ENCODE data around the gene NTRK2.

NTRK2 gene

DNA sequence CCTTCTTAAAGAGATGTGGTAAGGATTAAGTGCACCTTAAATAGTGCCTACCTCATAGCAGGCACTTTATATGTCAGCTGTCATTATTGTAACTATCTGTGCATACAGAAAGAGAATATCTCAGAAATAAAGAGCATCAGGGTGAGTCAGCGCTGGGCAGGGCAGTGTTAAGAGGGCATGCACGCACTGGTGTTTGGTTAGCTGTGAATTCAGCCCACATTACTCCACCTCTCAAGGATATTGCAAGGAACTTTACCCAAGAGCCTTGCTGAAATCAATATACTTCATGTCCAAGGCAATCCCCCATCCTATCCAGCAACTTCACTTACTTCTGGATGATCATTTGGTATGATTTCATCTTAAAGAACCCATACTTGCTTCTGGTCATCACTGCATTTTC, 300.9 kb downstream of the NTRK2 start:
- Mint-ChIP-seq H3K4me3 (no peak overlapping the region), H3K9me3 (no peaks in the 10 kb centered on the region), H3K27me3 (peaks cover 35% of the 10 kb centered on the region), H3K4me1 (no peaks in the 10 kb centered on the region), H3K27ac (no peak overlapping the region)
- ATAC-seq (no peak), DNase-seq (no peak)

DNA sequence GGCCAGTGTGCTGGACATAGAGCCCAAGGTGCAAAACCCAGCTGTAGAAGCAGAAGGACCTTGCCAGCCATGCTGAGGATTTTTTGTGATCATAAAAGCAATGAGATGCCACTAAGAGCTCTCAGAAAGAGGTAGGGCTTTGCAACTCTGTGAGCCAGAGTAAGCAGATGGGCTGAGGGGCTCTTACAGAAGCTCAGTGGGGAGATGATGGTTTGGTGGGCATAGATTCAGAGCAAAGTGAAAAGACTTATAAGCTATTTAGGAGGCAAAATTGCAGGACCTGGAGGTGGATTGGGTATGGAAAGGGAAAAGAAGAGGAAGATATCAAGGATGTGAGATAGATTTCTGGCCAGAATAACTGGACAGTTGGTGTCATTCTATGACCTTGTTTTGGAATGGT, 302.0 kb downstream of the NTRK2 start:
- DNase-seq (no peak), ATAC-seq (no peak)
- Mint-ChIP-seq H3K9me3 (no peaks in the 10 kb centered on the region), H3K4me1 (no peaks in the 10 kb centered on the region), H3K27ac (no peak overlapping the region), H3K27me3 (peaks cover 35% of the 10 kb centered on the region), H3K4me3 (no peak overlapping the region)

DNA sequence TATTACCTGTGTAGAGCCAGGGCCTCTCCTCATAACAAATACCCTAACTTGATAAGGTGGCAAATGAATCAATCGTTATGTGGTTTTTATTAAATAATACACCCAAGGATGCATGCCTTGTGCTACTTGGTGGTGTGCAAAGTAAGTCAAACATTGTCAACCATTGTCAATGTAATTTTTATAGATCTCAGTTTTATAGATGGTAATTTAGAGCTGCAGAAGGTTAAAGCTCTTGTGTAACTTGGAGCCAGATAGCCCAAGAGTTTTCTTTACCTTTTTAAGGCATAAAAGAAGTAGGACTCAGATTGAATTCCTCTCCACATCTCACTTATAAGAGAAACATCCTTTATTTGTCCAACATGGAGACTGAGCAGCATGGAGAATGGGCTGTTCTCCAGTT, 304.7 kb downstream of the NTRK2 start:
- no peak for DNase-seq
- ATAC-seq, result no peak
- Mint-ChIP-seq H3K27ac (no peak overlapping the region), H3K4me3 (no peak overlapping the region), H3K27me3 (peaks cover 26% of the 10 kb centered on the region), H3K4me1 (no peaks in the 10 kb centered on the region), H3K9me3 (peaks cover 0 to 4% of the 10 kb centered on the region in 2 donors)

DNA sequence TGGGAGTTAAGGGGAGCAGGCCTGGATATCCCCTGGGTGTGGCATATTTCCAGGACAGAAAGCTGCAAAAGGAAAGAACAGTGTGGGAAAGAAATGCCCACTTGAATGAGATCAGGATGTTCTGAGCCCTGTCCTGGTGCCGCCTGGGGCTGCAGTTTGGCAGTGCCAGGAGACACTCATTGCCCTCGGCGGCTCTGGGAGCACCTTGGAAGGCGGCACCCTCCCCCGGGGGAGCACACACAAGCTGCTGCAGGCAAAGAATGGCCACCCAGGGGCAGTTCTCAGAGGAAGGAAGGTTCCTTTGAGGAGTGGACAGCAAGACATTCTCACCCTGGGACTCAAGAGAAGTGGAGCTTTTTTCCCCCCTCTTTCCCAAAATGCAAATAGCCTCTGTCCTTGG, 305.3 kb downstream of the NTRK2 start:
- peaks cover 0 to 5% of the 10 kb centered on the region in 2 donors for H3K9me3 Mint-ChIP-seq
- ATAC-seq (no peak), DNase-seq (no peak)
- H3K4me1 Mint-ChIP-seq, result no peaks in the 10 kb centered on the region
- no peak overlapping the region for H3K27ac Mint-ChIP-seq
- H3K27me3 Mint-ChIP-seq, result peaks cover 26% of the 10 kb centered on the region
- no peak overlapping the region for H3K4me3 Mint-ChIP-seq

DNA sequence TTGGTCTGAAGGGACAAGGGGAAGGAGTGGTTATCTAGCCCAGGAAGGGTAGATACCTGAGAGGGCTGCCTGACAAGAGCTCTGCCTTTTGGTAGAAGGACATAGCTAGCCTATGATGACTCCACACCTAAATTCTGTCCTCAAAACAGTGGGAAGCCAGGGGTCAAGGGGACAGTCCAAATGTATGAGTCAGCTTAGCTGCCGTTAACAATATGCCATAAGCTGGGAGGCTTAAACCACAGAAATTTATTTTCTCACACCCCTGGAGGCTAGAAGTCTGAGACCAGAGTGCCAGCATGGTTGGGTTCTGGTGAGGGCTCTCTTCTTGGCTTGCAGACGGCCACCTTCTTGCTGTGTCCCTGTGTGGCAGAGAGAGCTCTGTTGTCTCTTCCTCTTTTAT, 306.4 kb downstream of the NTRK2 start:
- ATAC-seq (no peak), DNase-seq (no peak)
- Mint-ChIP-seq H3K4me3 (no peak overlapping the region), H3K4me1 (no peaks in the 10 kb centered on the region), H3K27me3 (peaks cover 24% of the 10 kb centered on the region), H3K9me3 (peaks cover 0 to 5% of the 10 kb centered on the region in 2 donors), H3K27ac (no peak overlapping the region)

DNA sequence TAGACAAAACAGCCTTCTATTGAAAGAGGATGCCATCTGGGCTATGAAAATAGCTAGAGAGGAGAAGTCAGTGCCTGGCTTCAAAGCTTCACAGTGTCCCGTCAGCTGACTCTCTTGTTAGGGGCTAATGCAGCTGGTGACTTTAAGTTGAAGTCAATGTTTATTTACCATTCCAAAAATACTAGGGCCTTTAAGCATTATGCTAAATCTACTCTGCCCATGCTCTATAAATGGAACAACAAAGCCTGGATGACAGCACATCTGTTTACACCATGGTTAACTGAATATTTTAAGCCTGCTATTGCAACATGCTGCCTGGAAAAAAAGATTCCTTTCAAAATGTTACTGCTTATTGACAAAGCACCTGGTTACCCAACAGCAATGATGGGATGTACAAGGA, 309.1 kb downstream of the NTRK2 start:
- no peaks in the 10 kb centered on the region for H3K4me1 Mint-ChIP-seq
- no peak overlapping the region for H3K4me3 Mint-ChIP-seq
- no peak overlapping the region for H3K27ac Mint-ChIP-seq
- ATAC-seq, result no peak
- H3K27me3 Mint-ChIP-seq, result peaks cover 12% of the 10 kb centered on the region
- peaks cover 0 to 5% of the 10 kb centered on the region in 2 donors for H3K9me3 Mint-ChIP-seq
- no peak for DNase-seq

DNA sequence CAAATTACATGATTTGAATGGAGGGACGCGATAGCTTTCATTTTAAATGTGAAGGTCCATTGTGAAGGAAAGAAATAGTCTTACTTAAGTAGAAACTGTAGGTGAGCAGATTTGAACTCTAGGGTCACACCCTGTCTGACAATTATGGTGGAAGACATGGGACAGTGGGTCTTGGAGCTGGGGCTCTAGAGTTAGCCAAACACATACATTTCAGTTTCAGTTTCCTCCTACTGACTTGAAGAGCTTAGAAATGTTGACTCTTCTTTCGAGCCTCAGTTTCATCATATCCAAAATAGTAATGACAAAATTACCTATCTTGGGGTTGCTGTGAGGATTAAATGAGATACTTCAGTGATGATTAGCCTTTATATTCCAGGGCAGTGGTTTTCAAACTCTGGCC, 314.2 kb downstream of the NTRK2 start:
- H3K27ac Mint-ChIP-seq, result peak overlapping the region in 1 of 2 donors; percentile 27
- ATAC-seq (no peak), DNase-seq (no peak)
- H3K4me3 Mint-ChIP-seq, result no peak overlapping the region
- H3K27me3 Mint-ChIP-seq, result peaks cover 8% of the 10 kb centered on the region
- H3K9me3 Mint-ChIP-seq, result peaks cover 5 to 7% of the 10 kb centered on the region in 2 donors
- no peaks in the 10 kb centered on the region for H3K4me1 Mint-ChIP-seq

DNA sequence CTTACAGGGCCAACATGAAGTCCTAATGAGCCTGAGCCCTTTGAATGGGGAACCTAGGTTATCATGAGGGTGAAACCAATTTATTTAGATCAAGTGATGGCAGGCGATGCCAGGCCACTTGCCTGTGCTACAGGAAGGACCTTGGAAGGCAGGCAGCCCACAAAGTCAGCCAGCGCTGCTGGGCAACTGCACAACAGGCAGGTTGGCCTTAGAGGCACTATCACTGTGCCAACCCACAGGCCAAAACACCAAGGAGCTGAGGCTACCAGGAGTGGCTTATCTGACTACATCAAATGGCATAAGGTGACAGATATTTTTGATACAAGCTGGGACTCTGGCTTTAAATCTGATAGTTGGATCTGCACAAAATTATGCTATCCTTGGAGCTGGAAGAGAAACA, 319.1 kb downstream of the NTRK2 start:
- ATAC-seq (no peak), DNase-seq (no peak)
- Mint-ChIP-seq H3K4me3 (no peak overlapping the region), H3K27me3 (peaks cover 14% of the 10 kb centered on the region), H3K27ac (no peak overlapping the region), H3K4me1 (no peaks in the 10 kb centered on the region), H3K9me3 (peaks cover 0 to 7% of the 10 kb centered on the region in 2 donors)

DNA sequence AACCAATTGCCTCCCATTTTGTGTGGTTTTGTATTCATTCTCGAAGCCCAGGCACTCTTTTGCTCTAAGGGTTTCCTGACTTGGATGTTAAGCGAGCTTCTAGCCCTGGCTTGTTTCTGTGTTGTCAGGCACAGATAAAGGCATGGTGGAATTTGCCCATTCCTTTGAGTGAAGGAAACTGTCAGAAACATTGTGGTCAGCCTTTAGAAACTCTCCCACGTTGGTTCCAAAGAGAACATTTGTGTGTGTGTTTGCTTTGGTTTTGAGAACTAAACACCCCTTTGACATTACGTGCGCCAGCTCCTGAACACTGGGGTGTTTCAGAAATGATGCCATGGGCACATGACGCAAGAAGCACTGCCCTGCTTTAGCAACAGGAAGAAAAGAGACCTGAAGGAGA, 320.9 kb downstream of the NTRK2 start:
- H3K27ac Mint-ChIP-seq, result no peak overlapping the region
- H3K4me3 Mint-ChIP-seq, result no peak overlapping the region
- DNase-seq (no peak), ATAC-seq (no peak)
- H3K9me3 Mint-ChIP-seq, result peaks cover 0 to 7% of the 10 kb centered on the region in 2 donors
- no peaks in the 10 kb centered on the region for H3K4me1 Mint-ChIP-seq
- peaks cover 23% of the 10 kb centered on the region for H3K27me3 Mint-ChIP-seq

DNA sequence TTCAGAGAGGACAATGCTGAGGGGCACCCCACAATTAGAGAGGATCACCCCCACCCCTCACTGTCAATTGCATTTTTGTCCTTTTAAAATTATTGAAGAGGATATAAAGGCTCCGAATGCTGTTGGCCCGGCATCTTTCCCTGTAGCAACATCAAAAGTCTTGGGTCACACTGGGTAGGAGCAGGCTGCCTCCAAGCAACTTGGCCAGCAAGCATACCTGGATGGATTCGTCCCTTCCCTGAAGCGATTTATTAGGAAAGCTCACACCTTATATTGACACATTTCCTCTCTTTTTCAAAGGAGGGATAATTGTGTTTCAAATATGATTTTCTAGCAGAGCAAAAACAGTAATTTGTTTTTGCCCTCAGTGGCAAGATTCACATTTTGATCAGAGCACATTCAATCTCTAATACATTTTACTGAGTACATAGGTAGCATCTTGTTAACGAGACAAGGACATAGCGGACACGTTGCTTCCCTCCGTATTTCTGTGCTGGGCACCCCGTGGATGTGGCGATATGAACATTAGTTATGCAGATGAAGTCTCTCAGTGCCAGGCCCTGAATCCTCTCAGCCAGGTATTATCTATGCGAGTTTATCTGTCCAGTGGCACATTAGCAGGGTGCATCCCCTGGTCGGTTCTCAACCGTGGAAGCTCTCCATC, 321.5 kb downstream of the NTRK2 start:
- H3K9me3 Mint-ChIP-seq, result peaks cover 0 to 7% of the 10 kb centered on the region in 2 donors
- peaks cover 23% of the 10 kb centered on the region for H3K27me3 Mint-ChIP-seq
- H3K4me3 Mint-ChIP-seq, result no peak overlapping the region
- no peak overlapping the region for H3K27ac Mint-ChIP-seq
- DNase-seq, result no peak
- no peaks in the 10 kb centered on the region for H3K4me1 Mint-ChIP-seq
- no peak for ATAC-seq

DNA sequence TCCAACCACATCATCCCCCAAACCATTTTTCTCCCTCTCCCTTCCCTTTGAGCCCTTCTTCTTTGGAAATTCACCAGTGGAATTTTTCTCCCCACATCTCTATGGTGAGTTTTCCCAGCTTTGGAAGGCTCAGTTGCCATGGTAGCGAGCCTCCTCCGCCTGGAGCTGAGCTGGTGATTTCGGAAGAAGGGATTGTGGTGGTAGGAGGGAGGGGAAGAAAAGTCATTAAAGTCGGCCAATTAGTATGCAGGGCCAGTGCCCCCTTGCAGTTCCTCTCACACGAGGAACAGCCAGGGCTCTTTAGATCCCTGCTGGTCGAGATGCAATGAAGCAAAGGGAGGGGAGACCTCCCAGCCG, 322.0 kb downstream of the NTRK2 start:
- Mint-ChIP-seq H3K4me1 (no peaks in the 10 kb centered on the region), H3K27me3 (peaks cover 23% of the 10 kb centered on the region), H3K4me3 (no peak overlapping the region), H3K9me3 (peaks cover 0 to 7% of the 10 kb centered on the region in 2 donors), H3K27ac (no peak overlapping the region)
- ATAC-seq (no peak), DNase-seq (no peak)

DNA sequence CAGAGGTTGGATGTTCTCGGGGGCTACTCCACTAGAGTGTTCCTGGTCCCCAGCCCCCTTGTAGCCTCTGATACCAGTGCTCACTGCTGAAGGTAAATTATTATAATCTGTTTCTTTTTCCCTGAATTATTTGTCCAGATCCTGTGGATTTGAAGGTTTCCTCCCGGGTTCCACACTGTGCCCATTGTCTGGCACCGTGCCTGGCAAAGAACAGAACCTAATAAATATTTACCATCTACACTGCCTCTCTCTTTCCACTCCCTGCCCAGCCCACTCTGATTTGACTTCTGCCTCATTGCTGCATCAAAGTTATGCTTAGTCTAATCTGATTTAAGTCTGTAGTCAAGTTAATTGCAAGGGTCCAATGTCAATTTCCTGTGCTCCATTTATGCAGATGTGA, 322.9 kb downstream of the NTRK2 start:
- H3K27ac Mint-ChIP-seq, result no peak overlapping the region
- peaks cover 28% of the 10 kb centered on the region for H3K27me3 Mint-ChIP-seq
- DNase-seq (no peak), ATAC-seq (no peak)
- H3K4me1 Mint-ChIP-seq, result no peaks in the 10 kb centered on the region
- peaks cover 0 to 7% of the 10 kb centered on the region in 2 donors for H3K9me3 Mint-ChIP-seq
- no peak overlapping the region for H3K4me3 Mint-ChIP-seq

DNA sequence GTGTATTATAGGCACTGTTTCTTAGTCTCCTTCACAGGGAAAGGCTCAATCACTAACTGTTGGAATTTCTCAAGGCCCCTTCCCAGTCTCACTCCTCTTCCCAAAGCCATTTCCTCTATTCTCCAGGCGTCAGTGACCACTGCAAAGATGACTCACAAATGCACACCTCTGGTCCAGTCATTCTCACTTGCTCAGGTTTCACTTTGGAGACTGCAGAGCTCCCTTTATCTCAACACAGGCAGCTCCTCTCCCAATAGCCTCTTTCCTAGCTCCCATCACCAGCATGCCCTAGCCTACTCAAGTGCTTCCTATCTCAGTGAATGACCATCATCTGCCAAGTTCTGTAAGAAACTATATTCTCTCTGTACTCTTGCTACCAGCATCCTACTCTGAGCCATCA, 323.6 kb downstream of the NTRK2 start:
- Mint-ChIP-seq H3K27me3 (peaks cover 27% of the 10 kb centered on the region), H3K4me3 (no peak overlapping the region), H3K27ac (no peak overlapping the region), H3K9me3 (peaks cover 0 to 2% of the 10 kb centered on the region in 2 donors), H3K4me1 (no peaks in the 10 kb centered on the region)
- no peak for ATAC-seq
- DNase-seq, result no peak

DNA sequence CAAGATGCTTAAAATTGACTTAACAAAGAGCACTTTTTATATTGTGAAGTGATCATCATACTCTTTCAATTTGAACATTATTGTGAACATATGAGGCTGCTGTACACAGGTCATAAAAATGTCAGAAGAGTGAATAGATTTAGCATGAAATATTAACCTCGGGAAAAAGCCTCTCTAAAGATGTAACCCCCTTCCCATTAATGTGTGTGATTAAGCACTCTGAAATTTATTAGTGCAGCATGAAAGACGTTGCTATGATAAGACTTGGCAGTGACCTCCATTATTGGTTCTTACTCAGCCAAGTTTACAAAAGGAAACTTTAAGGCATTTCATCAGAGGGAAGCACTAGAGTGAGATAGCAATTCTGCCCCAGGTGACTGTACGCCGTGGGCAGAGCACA, 326.5 kb downstream of the NTRK2 start:
- ATAC-seq (no peak), DNase-seq (no peak)
- Mint-ChIP-seq H3K4me1 (no peaks in the 10 kb centered on the region), H3K4me3 (no peak overlapping the region), H3K27me3 (peaks cover 25% of the 10 kb centered on the region), H3K27ac (no peak overlapping the region), H3K9me3 (peaks cover 0 to 2% of the 10 kb centered on the region in 2 donors)

DNA sequence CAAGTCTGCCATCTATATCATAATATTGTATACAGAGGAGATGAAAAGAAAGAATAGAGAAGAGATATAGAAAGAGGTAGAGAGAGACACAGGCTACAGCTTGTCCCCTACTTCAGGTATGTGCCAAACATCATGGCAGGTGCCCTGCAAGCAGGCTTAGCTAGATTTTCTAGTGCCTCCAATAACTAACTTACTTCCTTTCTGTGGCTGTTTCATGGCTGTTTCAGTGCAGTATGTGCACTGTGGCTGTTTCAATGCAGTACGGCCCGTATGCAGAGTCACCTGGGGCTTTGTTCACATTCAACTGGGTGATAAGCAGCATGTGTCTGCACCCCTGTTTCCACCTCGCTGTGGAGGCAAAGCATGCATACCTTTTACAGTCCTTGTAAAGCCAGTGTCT, 327.2 kb downstream of the NTRK2 start:
- no peak for DNase-seq
- H3K4me3 Mint-ChIP-seq, result no peak overlapping the region
- ATAC-seq, result no peak
- no peaks in the 10 kb centered on the region for H3K4me1 Mint-ChIP-seq
- H3K27ac Mint-ChIP-seq, result no peak overlapping the region
- peaks cover 25% of the 10 kb centered on the region for H3K27me3 Mint-ChIP-seq
- H3K9me3 Mint-ChIP-seq, result peaks cover 0 to 4% of the 10 kb centered on the region in 2 donors

DNA sequence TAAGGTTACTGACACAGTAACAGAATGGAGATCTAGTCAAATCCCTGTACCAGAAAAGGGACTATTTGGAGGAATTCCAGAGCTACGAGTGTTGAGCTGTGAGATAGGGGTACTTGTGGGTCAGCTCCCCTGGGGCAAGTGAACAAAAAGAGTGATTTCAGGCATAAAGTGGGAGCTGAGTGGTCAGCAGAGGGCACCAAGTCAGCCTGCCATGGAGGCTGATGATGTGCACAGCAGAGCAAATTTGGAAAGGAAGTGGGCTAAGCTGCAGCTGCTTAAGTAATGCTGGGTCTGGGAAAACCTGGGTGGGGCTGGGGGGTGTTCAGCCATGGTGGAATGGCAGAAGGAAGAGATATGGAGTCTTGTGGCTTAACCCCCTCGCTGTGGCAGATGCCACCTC, 327.9 kb downstream of the NTRK2 start:
- ATAC-seq, result peak; percentile 23
- DNase-seq, result no peak
- no peaks in the 10 kb centered on the region for H3K4me1 Mint-ChIP-seq
- no peak overlapping the region for H3K4me3 Mint-ChIP-seq
- peaks cover 0 to 4% of the 10 kb centered on the region in 2 donors for H3K9me3 Mint-ChIP-seq
- peaks cover 25% of the 10 kb centered on the region for H3K27me3 Mint-ChIP-seq
- no peak overlapping the region for H3K27ac Mint-ChIP-seq

DNA sequence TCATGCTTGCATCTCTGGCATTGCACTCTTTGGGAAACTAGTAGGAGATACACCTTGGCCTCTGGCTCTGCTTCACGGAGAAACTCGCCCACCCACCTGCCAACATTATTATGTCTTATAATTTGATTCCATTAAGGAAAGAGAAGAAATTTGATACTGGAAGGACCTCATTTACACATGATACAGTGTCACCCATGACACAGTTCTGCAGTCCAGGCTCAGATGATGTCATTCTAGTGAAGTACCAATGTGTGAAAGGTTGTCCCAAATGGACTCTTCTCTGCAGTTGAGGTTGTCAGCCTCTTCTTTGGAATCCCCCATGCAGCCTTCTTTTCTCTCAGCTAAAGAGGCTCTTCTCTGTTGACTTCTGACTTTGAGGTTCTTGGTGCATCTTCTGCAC, 329.1 kb downstream of the NTRK2 start:
- DNase-seq (no peak), ATAC-seq (no peak)
- H3K27ac Mint-ChIP-seq, result no peak overlapping the region
- peaks cover 0 to 4% of the 10 kb centered on the region in 2 donors for H3K9me3 Mint-ChIP-seq
- no peak overlapping the region for H3K4me3 Mint-ChIP-seq
- H3K27me3 Mint-ChIP-seq, result peaks cover 19% of the 10 kb centered on the region
- no peaks in the 10 kb centered on the region for H3K4me1 Mint-ChIP-seq

Data from stimulated activated naive CD8-positive, alpha-beta T cell treated with anti-CD3 and anti-CD28 coated beads, Interleukin-15, amount 100 ng/mL, for 72 hours (primary cell).